Stimulated activated naive CD8-positive, alpha-beta T cell treated with anti-CD3 and anti-CD28 coated beads, Interleukin-15, Interleukin-2, amounts not matched to agents 100 U/mL and 50 U/mL, for 24 hours (primary cell): ENCODE data around the gene LMX1B.
"Not testable (repeated sequence)": the region's sequence is repeated elsewhere in the genome, so short reads cannot be mapped to it uniquely, and the experiment has no call there.

ENCODE experiments used
- ATAC-seq: fragments of 150-1000 bp; cut with Tn5 transposase; one replicate; pipeline ENCODE4 v1.10.0; 2021
- DNase-seq: peaks from one replicate; pipeline ENCODE4 v3.0.0; 2021

The LMX1B gene

GRCh38 chr9:126717441-126717840 lies 103.7 kb downstream of the LMX1B start:
- ATAC-seq, DNase-seq: not testable (repeated sequence)

- DNase-seq (peak; percentile 88), ATAC-seq (peak; percentile 63)
Measured at GRCh38 chr9:126719618-126720031, 105.9 kb downstream of the LMX1B start.

GRCh38 chr9:126720036-126720435 lies 106.3 kb downstream of the LMX1B start:
- ATAC-seq, result no peak

GRCh38 chr9:126720661-126721563 lies 107.2 kb downstream of the LMX1B start:
- DNase-seq (peak; percentile 29), ATAC-seq (no peak)

More at GRCh38 chr9:126720036-126720435, 106.3 kb downstream of the LMX1B start:
- no peak for DNase-seq

- DNase-seq, result peak; percentile 44
- no peak for ATAC-seq
Measured at GRCh38 chr9:126721564-126721981, 107.8 kb downstream of the LMX1B start.

GRCh38 chr9:126722252-126722921 lies 108.7 kb downstream of the LMX1B start:
- DNase-seq, result peak; percentile 97
- peak; percentile 81 for ATAC-seq

- ATAC-seq (peak; percentile 69), DNase-seq (peak; percentile 79)
Measured at GRCh38 chr9:126722922-126723806, 109.4 kb downstream of the LMX1B start.

GRCh38 chr9:126723807-126724172 lies 110.1 kb downstream of the LMX1B start:
- DNase-seq (no peak), ATAC-seq (no peak)

GRCh38 chr9:126724226-126724625 lies 110.5 kb downstream of the LMX1B start:
- DNase-seq, result no peak
- no peak for ATAC-seq

- not testable (repeated sequence) for ATAC-seq, DNase-seq
Measured at GRCh38 chr9:126725485-126725884, 111.8 kb downstream of the LMX1B start.

GRCh38 chr9:126728210-126728609 lies 114.5 kb downstream of the LMX1B start:
- ATAC-seq, DNase-seq: not testable (repeated sequence)

- not testable (repeated sequence) for ATAC-seq, DNase-seq
Measured at GRCh38 chr9:126730592-126730991, 116.9 kb downstream of the LMX1B start.

GRCh38 chr9:126733005-126733404 lies 119.3 kb downstream of the LMX1B start:
- no peak for DNase-seq
- no peak for ATAC-seq

GRCh38 chr9:126734877-126735276 lies 121.1 kb downstream of the LMX1B start:
- DNase-seq, result no peak
- no peak for ATAC-seq

- ATAC-seq (no peak), DNase-seq (no peak)
Measured at GRCh38 chr9:126735482-126735881, 121.8 kb downstream of the LMX1B start.

GRCh38 chr9:126738553-126738952 lies 124.8 kb downstream of the LMX1B start:
- DNase-seq, result no peak
- peak; percentile 40 for ATAC-seq

GRCh38 chr9:126743041-126743440 lies 129.3 kb downstream of the LMX1B start:
- DNase-seq, result no peak
- no peak for ATAC-seq

GRCh38 chr9:126745574-126746411 lies 132.1 kb downstream of the LMX1B start:
- peak; percentile 52 for ATAC-seq

More at GRCh38 chr9:126745574-126746411, 132.1 kb downstream of the LMX1B start:
- no peak for DNase-seq
